HepG2 (cell line): Measurements from ENCODE around the gene EIF4H. TPM values are rescaled to one million over a fixed set of nuclear protein-coding genes. Genes with fewer than 3 reads are reported as not detected.

Source experiments
- ARID2 ChIP-seq: sonication (generic); formaldehyde crosslinking; IDR thresholded peaks from 2 replicates; pipeline ENCODE4 v1.8.1; 2022; ENCODE audit warnings: mild to moderate bottlenecking, missing genetic modification reagents, borderline replicate concordance
- HDAC1 ChIP-seq: sonication (generic); formaldehyde crosslinking; IDR thresholded peaks from 2 replicates; pipeline ENCODE4 v1.5.1; 2020; ENCODE audit warnings: mild to moderate bottlenecking, missing genetic modification reagents
- LBX2 ChIP-seq: sonication (generic); formaldehyde crosslinking; IDR thresholded peaks from 2 replicates; pipeline ENCODE4 v1.5.0; 2020; ENCODE audit warnings: missing genetic modification reagents, mild to moderate bottlenecking, borderline replicate concordance
- NCOA5 ChIP-seq: sonication (generic); formaldehyde crosslinking; IDR thresholded peaks from 2 replicates; pipeline ENCODE4 v1.4.0; 2020; ENCODE audit warnings: missing genetic modification reagents
- NKX3-1 ChIP-seq: sonication (generic); formaldehyde crosslinking; IDR thresholded peaks from 2 replicates; pipeline ENCODE4 v1.5.0; 2020; ENCODE audit warnings: missing genetic modification reagents
- RARG ChIP-seq: sonication (generic); formaldehyde crosslinking; IDR thresholded peaks from 2 replicates; pipeline ENCODE4 v1.4.0; 2020; ENCODE audit warnings: low read depth, mild to moderate bottlenecking, missing genetic modification reagents
- SMARCC2 ChIP-seq: fragments of 450-650 bp; IDR thresholded peaks from 2 replicates; pipeline ENCODE4 v1.6.1; 2017; ENCODE audit warnings: antibody characterized with exemption, mild to moderate bottlenecking
- ZBTB40 ChIP-seq, 2 experiments: fragments of 450-650 bp in 1 of 2; sonication (generic) in 1 of 2; formaldehyde crosslinking in 1 of 2; IDR thresholded peaks; 2 replicates each; pipeline versions ENCODE4 v1.6.1 to v1.8.0; 2016 to 2022; ENCODE audit warnings: antibody characterized with exemption in 1 of 2, mild to moderate bottlenecking in 1 of 2, missing genetic modification reagents in 1 of 2
- ZBTB42 ChIP-seq: sonication (generic); formaldehyde crosslinking; IDR thresholded peaks from 2 replicates; pipeline ENCODE4 v1.5.0; 2020; ENCODE audit warnings: mild to moderate bottlenecking, missing genetic modification reagents
- ZBTB8A ChIP-seq: sonication (generic); formaldehyde crosslinking; IDR thresholded peaks from 2 replicates; pipeline ENCODE4 v1.4.0; 2020; ENCODE audit warnings: mild to moderate bottlenecking, low read depth, missing genetic modification reagents, borderline replicate concordance
- ZEB1 ChIP-seq: IDR thresholded peaks from 2 replicates; pipeline ENCODE4 v1.6.1; 2012; ENCODE audit warnings: mild to moderate bottlenecking, low read depth, inconsistent platforms; ENCODE audit not compliant: insufficient replicate concordance
- ZFP41 ChIP-seq: sonication (generic); formaldehyde crosslinking; IDR thresholded peaks from 2 replicates; pipeline ENCODE4 v1.4.0; 2020; ENCODE audit warnings: mild to moderate bottlenecking, missing genetic modification reagents, borderline replicate concordance
- ZNF331 ChIP-seq: sonication (generic); formaldehyde crosslinking; IDR thresholded peaks from 2 replicates; pipeline ENCODE4 v1.4.0; 2020; ENCODE audit warnings: missing genetic modification reagents
- ZNF510 ChIP-seq: sonication (generic); formaldehyde crosslinking; IDR thresholded peaks from 2 replicates; pipeline ENCODE4 v1.4.0; 2020; ENCODE audit warnings: low read depth, mild to moderate bottlenecking, missing genetic modification reagents
- polyA plus RNA-seq, 8 experiments: library from polyadenylated mRNA; depleted of rRNA in 3 of 8; stranded (reverse) in 7 of 8; unstranded in 1 of 8; fragments of >200 nt; fragmentation: Illumina TruSeq in 4 of 8; extraction: Trizol in 4 of 8; gene quantifications; 2 replicates each; pipeline versions ENCODE4 v1.2.1 to v1.2.3, GENCODE V29; 2011 to 2016; ENCODE audit warnings: low read depth in 4 of 8, missing spikeins in 1 of 8, mixed read lengths in 1 of 8; ENCODE audit not compliant: insufficient read depth in 1 of 8
- total RNA-seq, 5 experiments: library from RNA; depleted of rRNA; stranded (reverse); fragments of >200 nt; fragmentation: Illumina TruSeq; extraction: Trizol; gene quantifications; 2 replicates each; pipeline ENCODE4 v1.2.3, GENCODE V29; 2016; ENCODE audit warnings: low read depth in 1 of 5

Gene EIF4H
- total and polyA plus RNA-seq, 2 of the 13 experiments (the other 11 are each of a cell fraction or from before 2014, with no cell fraction given): 232 to 321 TPM

DNA sequence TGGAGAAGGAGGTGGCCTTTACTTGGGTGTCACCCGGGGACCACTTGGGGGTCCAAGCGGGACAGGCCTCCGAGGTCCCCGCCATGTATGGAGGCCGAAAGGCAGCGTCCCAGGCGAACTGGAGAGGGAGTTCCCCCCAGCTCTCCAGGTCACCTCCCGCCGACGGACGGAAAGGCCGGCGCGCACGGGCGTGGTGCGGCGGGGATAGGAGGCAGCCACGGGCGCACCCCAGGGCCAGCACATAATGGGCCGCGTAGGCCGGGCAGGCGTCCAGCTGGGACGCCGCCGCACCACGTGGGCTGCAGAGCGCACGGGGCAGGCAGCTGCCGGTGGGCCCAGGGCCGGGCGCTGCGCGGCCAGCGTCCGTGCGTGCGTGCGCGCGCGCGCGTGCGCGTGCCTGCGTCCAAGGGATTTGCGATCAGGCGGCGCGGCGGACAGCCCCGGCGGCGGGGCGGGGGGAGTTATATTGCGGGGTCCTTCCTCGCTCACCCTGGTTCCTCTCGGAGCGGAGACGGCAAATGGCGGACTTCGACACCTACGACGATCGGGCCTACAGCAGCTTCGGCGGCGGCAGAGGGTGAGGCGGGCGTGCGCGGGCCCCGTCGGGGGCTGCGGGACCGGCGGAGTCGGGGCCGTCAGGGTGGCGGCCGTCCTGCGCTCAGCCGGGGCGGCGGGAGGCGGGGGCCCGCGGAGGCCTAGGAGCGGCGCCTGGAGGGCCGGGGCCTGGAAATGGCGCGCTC, at the start of gene EIF4H (continued):
- no peak for TF ChIP-seq ZEB1
- TF ChIP-seq HDAC1: peak; percentile 87
- TF ChIP-seq SMARCC2: no peak
- TF ChIP-seq ZBTB42 (CRISPR knock-in tag): no peak
- TF ChIP-seq ARID2: no peak
- no peak for TF ChIP-seq ZNF510 (CRISPR knock-in tag)
- no peak for TF ChIP-seq NCOA5
- TF ChIP-seq LBX2 (CRISPR knock-in tag): peak; percentile 46; the same call in 1 of the 2 replicates
- no peak for TF ChIP-seq ZBTB8A (CRISPR knock-in tag)
- TF ChIP-seq RARG (CRISPR knock-in tag): no peak
- peak; percentile 73; the same call in 1 of the 2 replicates for TF ChIP-seq ZNF331 (CRISPR knock-in tag)
- no peak for TF ChIP-seq ZBTB40 (IDR thresholded peaks at IDR 0.05)
- peak; percentile 34; the same call in 1 of the 2 replicates for TF ChIP-seq ZBTB40 (CRISPR knock-in tag; IDR thresholded peaks at IDR 0.05)
- peak; percentile 19; the same call in 1 of the 2 replicates for TF ChIP-seq NKX3-1
- TF ChIP-seq ZFP41: 0 out of 2 replicates have a peak, but pooled peaks have one; percentile 24
